SH-SY5Y (cell line): Measurements from ENCODE around the gene LAMA5.

Source experiments
- GATA2 ChIP-seq: IDR thresholded peaks from 2 replicates; pipeline ENCODE4 v1.6.1; 2011; ENCODE audit warnings: mild to moderate bottlenecking, low read depth, low read length
- GATA3 ChIP-seq: IDR thresholded peaks from 2 replicates; pipeline ENCODE4 v1.6.1; 2011; ENCODE audit warnings: low read depth, mild to moderate bottlenecking, low read length, moderate library complexity

- no peak for TF ChIP-seq GATA2
- no peak for TF ChIP-seq GATA3
Measured at GRCh38 chr20:62350629-62351422, 16.3 kb downstream of the LAMA5 start.
